Pancreas (tissue), 10 donors: ENCODE data around the gene ST8SIA2. TPM values are rescaled to one million over a fixed set of nuclear protein-coding genes. Genes with fewer than 3 reads are reported as not detected.

ENCODE experiments used
- ATAC-seq, 4 donors: fragments of 200-7000 bp; cut with Tn5 transposase; one replicate each; pipeline versions ENCODE4 v1.8.0 to v1.9.1; 2020; ENCODE audit warnings: mild to moderate bottlenecking in 4 of 4, moderate library complexity in 4 of 4
- DNase-seq, 6 donors: peaks; one replicate each; pipeline ENCODE4 v3.0.0-alpha.2; 2020
- FAIRE-seq: peaks from 2 replicates; lab custom pipeline; 2012; peaks lifted over from hg19 to GRCh38; lab: Jason Lieb, UNC
- H3K27ac ChIP-seq, 4 donors: fragments of 200-600 bp; sonication (generic); 1 replicate in 3 of 4; 2 replicates in 1 of 4; pipeline versions ENCODE4 v1.5.0 to v1.8.0; 2020
- H3K27me3 ChIP-seq, 4 donors: fragments of 200-600 bp; one replicate each; pipeline ENCODE4 v1.8.0; 2021
- H3K36me3 ChIP-seq, 3 donors: fragments of 200-600 bp; sonication (generic) in 1 of 3; one replicate each; pipeline versions ENCODE4 v1.5.0 to v1.8.0; 2020 to 2021
- H3K4me1 ChIP-seq, 3 donors: fragments of 200-600 bp; one replicate each; pipeline ENCODE4 v1.8.0; 2021
- H3K4me3 ChIP-seq, 4 donors: fragments of 200-600 bp; sonication (generic) in 2 of 4; one replicate each; pipeline versions ENCODE4 v1.5.0 to v1.8.0; 2020 to 2021
- H3K9me3 ChIP-seq, 4 donors: fragments of 200-600 bp; one replicate each; pipeline ENCODE4 v1.8.0; 2021
- CTCF ChIP-seq, 4 donors: fragments of 200-600 bp; sonication (generic) in 3 of 4; IDR thresholded peaks; one replicate each; pipeline versions ENCODE4 v1.5.0 to v1.8.0; 2021; ENCODE audit warnings: antibody characterized with exemption in 4 of 4
- WGBS, 2 donors: extraction: QIAGEN DNeasy Blood & Tissue Kit; methylation state at CpG; one replicate each; pipeline ENCODE4 v1.1.7; 2013; 5-methylcytosine and 5-hydroxymethylcytosine counted together
- intact Hi-C, 3 donors: fragments of 100-400 bp; cut with DNase I; formaldehyde crosslinking; loops; one replicate each; pipeline versions ENCODE4 v1.11.1 to v1.14.2; 2022
- polyA plus RNA-seq, 2 donors: library from polyadenylated mRNA; stranded (reverse); fragments of 200-250 nt; gene quantifications; one replicate each; pipeline ENCODE4 v1.2.3, GENCODE V29; 2013
- total RNA-seq, 6 donors: library from RNA; stranded (reverse); fragmentation: NEBNext Ultra II Directional in 4 of 6; extraction: Animal tissue kit (Norgen Biotek cat#: 25700) in 4 of 6; gene quantifications; one replicate each; pipeline versions ENCODE4 v1.2.1 to v1.2.4, GENCODE V29; 2021 to 2023
- donor health status: healthy with polysubstance abuse.
- donor health status: DM: no; HTN: no; CAD: no; lungs with moderate emphysema.
- donor health status: DM: no; HTN: no; CAD: no.
- donor health status: control.
- donor health status: control.
- donor health status: Bipolar disorder and iron deficiency.
- donor health status: DM: yes; HTN: yes; CAD: no.
- donor health status: DM: no; HTN: no; CAD: no.
- donor health status: DM: no; HTN: no; CAD: no.
- donor health status: DM: yes; HTN: yes; CAD: no.

Gene ST8SIA2
- total and polyA plus RNA-seq, 8 donors, result 0.02 to 0.19 TPM; not detected in 6

- TF ChIP-seq CTCF (IDR thresholded peaks at IDR 0.05), result no peak
- Histone ChIP-seq H3K27me3 (no peaks in the 10 kb centered on the region), H3K27ac (no peak overlapping the region), H3K36me3 (no peaks in the 10 kb centered on the region), H3K9me3 (no peaks in the 10 kb centered on the region), H3K4me3 (no peak overlapping the region), H3K4me1 (peaks cover 0 to 6% (median 0%) of the 10 kb centered on the region in 3 donors)
- DNase-seq (no peak), FAIRE-seq (no peak), ATAC-seq (no peak)
- 5 to 14% methylated on average over 1 of the region's 1 CpG for WGBS, 2 donors
- intact Hi-C loops, result no loop called here
These were observed 111.9 kb downstream of the ST8SIA2 start for GRCh38 chr15:92505611-92506010.

GRCh38 chr15:92506506-92506905, 112.8 kb downstream of the ST8SIA2 start:
- intact Hi-C loops, result no loop called here
- H3K9me3 ChIP-seq, result no peaks in the 10 kb centered on the region
- ATAC-seq (no peak), FAIRE-seq (no peak), DNase-seq (no peak)
- WGBS, 2 donors, result 58 to 68% methylated on average over 4 of the region's 4 CpGs
- peaks cover 0 to 6% (median 0%) of the 10 kb centered on the region in 3 donors for H3K4me1 ChIP-seq
- no peaks in the 10 kb centered on the region for H3K36me3 ChIP-seq
- TF ChIP-seq CTCF (IDR thresholded peaks at IDR 0.05), result no peak
- H3K4me3 ChIP-seq, result no peak overlapping the region
- no peak overlapping the region for H3K27ac ChIP-seq
- H3K27me3 ChIP-seq, result no peaks in the 10 kb centered on the region

- no peaks in the 10 kb centered on the region for H3K36me3 ChIP-seq
- FAIRE-seq, result no peak
- no peak overlapping the region for H3K27ac ChIP-seq
- H3K4me1 ChIP-seq, result peaks cover 0 to 6% (median 0%) of the 10 kb centered on the region in 3 donors
- no peak for TF ChIP-seq CTCF (IDR thresholded peaks at IDR 0.05)
- WGBS, 2 donors, result 69 to 76% methylated on average over 4 of the region's 4 CpGs
- no peaks in the 10 kb centered on the region for H3K27me3 ChIP-seq
- no peak for DNase-seq
- H3K9me3 ChIP-seq, result no peaks in the 10 kb centered on the region
- intact Hi-C loops, result no loop called here
- no peak for ATAC-seq
- no peak overlapping the region for H3K4me3 ChIP-seq
These were observed 116.6 kb downstream of the ST8SIA2 start for GRCh38 chr15:92510163-92510882.
